ENCODE measurements around the gene ZNF229. TPM values are rescaled to one million over a fixed set of nuclear protein-coding genes. Genes with fewer than 3 reads are reported as not detected.
"Not testable (repeated sequence)": the region's sequence is repeated elsewhere in the genome, so short reads cannot be mapped to it uniquely, and the experiment has no call there.

The ZNF229 gene
- total RNA-seq = 6.7 and 7.4 TPM in 2 replicates
- long read RNA-seq, full-length matches to known transcripts = 6 of 16 reads
- long read RNA-seq, partial matches to known transcripts = 2 of 16 reads
- long read RNA-seq, other reads (novel, unspliced or antisense) = 8 of 16 reads

- peak; percentile 60 for DNase-seq (ENCODE audit: low read depth, low spot score)
- Mint-ChIP-seq H3K27ac (ENCODE audit: unreplicated experiment) (peak within 1 kb of the TSS; percentile 51), H3K4me1 (peaks cover 6% of the 10 kb centered on the region), H3K9me3 (peaks cover 47% of the 10 kb centered on the region), H3K36me3 (ENCODE audit: low read depth) (peaks cover 38% of the 10 kb centered on the region), H3K4me3 (peak within 1 kb of the TSS; percentile 92), H3K27me3 (ENCODE audit: low read depth) (peaks cover 9% of the 10 kb centered on the region)
- TF ChIP-seq CTCF (conservative IDR thresholded peaks at IDR 0.05) = no peak
Observed at GRCh38 chr19:44447916-44448674, at the start of gene ZNF229. Gene ZNF229, minus strand, starts transcription at chr19:44448472. Its CDS starts 5,625 bp downstream, at chr19:44442847.

GRCh38 chr19:44496711-44497110 is 48.4 kb upstream of the ZNF229 start:
- H3K27me3 Mint-ChIP-seq (ENCODE audit: low read depth) = peaks cover 8% of the 10 kb centered on the region

GRCh38 chr19:44476559-44477408 is 28.5 kb upstream of the ZNF229 start:
- TF ChIP-seq CTCF (conservative IDR thresholded peaks at IDR 0.05) = no peak
- H3K9me3 Mint-ChIP-seq = peaks cover 53% of the 10 kb centered on the region
- peaks cover 97% of the 10 kb centered on the region for H3K36me3 Mint-ChIP-seq (ENCODE audit: low read depth)
- H3K4me3 Mint-ChIP-seq = peak overlapping the region; percentile 63
- DNase-seq (ENCODE audit: low read depth, low spot score) = no peak
- H3K27me3 Mint-ChIP-seq (ENCODE audit: low read depth) = peaks cover 21% of the 10 kb centered on the region
- H3K4me1 Mint-ChIP-seq = no peaks in the 10 kb centered on the region
- no peak overlapping the region for H3K27ac Mint-ChIP-seq (ENCODE audit: unreplicated experiment)

More at GRCh38 chr19:44496711-44497110, 48.4 kb upstream of the ZNF229 start:
- peaks cover 26% of the 10 kb centered on the region for H3K4me1 Mint-ChIP-seq
- DNase-seq (ENCODE audit: low read depth, low spot score) = no peak
- TF ChIP-seq CTCF (conservative IDR thresholded peaks at IDR 0.05) = no peak
- no peak overlapping the region for H3K4me3 Mint-ChIP-seq
- H3K36me3 Mint-ChIP-seq (ENCODE audit: low read depth) = peaks cover 77% of the 10 kb centered on the region
- H3K27ac Mint-ChIP-seq (ENCODE audit: unreplicated experiment) = no peak overlapping the region
- H3K9me3 Mint-ChIP-seq = peaks cover 42% of the 10 kb centered on the region

- Mint-ChIP-seq H3K9me3 (peaks cover 40% of the 10 kb centered on the region), H3K36me3 (ENCODE audit: low read depth) (peaks cover 38% of the 10 kb centered on the region)
- not testable (repeated sequence) for H3K4me1 Mint-ChIP-seq; H3K27ac Mint-ChIP-seq (ENCODE audit: unreplicated experiment); DNase-seq (ENCODE audit: low read depth, low spot score); H3K27me3 Mint-ChIP-seq (ENCODE audit: low read depth); H3K4me3 Mint-ChIP-seq
Observed at GRCh38 chr19:44468730-44469129, 20.5 kb upstream of the ZNF229 start.

DNA sequence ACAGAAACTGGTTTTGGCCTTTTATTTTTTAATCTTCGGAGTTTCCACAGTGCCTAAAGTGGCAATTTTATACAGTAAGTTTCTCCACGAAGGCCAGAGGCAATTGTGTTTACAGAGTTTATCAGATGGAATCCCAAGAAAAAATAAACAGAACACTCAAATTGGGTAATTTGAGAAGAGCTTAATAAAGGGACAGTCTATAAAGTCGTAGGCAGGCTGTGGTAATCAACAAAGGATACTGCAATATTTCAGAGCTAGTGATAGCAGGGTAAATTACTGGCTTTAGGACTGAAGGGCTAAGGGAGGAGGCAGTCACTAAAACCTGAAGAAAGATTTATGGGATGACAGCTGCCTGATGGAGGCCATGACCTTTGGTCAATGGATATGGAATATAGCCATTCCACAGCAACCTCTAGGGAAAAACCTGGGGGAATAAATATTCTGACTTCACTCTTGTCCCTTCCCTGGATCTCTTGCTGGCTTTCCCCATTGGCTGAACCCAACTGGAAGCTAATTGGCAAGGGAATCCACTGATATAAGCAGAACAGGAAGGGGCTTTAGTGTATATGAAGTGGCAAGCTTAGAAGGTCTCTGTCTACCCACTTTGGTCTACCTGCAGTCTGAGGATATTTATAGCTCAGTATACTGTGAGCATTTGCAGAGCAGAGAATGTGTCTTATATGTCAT is 14.5 kb upstream of the ZNF229 start:
- H3K27ac Mint-ChIP-seq (ENCODE audit: unreplicated experiment); H3K4me3 Mint-ChIP-seq; H3K27me3 Mint-ChIP-seq (ENCODE audit: low read depth); DNase-seq (ENCODE audit: low read depth, low spot score); H3K4me1 Mint-ChIP-seq: not testable (repeated sequence)
- H3K36me3 Mint-ChIP-seq (ENCODE audit: low read depth) = peaks cover 13% of the 10 kb centered on the region
- peaks cover 22% of the 10 kb centered on the region for H3K9me3 Mint-ChIP-seq

- DNase-seq (ENCODE audit: low read depth, low spot score); H3K27me3 Mint-ChIP-seq (ENCODE audit: low read depth); H3K27ac Mint-ChIP-seq (ENCODE audit: unreplicated experiment); H3K4me1 Mint-ChIP-seq; H3K4me3 Mint-ChIP-seq: not testable (repeated sequence)
- H3K36me3 Mint-ChIP-seq (ENCODE audit: low read depth) = peaks cover 21% of the 10 kb centered on the region
- H3K9me3 Mint-ChIP-seq = peaks cover 37% of the 10 kb centered on the region
Observed at GRCh38 chr19:44456016-44456415, 7.7 kb upstream of the ZNF229 start.

All from neural crest cell (in vitro differentiated cells).